ENCODE measurements around the gene EDAR. TPM values are rescaled to one million over a fixed set of nuclear protein-coding genes. Genes with fewer than 3 reads are reported as not detected.

EDAR gene
- polyA plus RNA-seq, 1 of the 3 experiments (the other 2 are of a cell fraction), result not detected

GRCh38 chr2:108916122-108916795 lies 72.8 kb downstream of the EDAR start:
- CTCF ChIA-PET, result interaction anchor here (1.9 kb wide), 1 partner anchor 12 kb away, joined by 14 read pairs; no protein-coding TSS in a partner anchor
- H3K4me1 ChIP-seq (ENCODE audit: control insufficient read depth in 1 of 2, insufficient read depth in 2 of 2, low read depth in 1 of 2, low read length in 1 of 2), result peaks cover 0 to 3% of the 10 kb centered on the region in 2 experiments; a peak in 1 of 4 replicates
- H3F3A ChIP-seq (replicated peaks; ENCODE audit: insufficient read depth), result no peaks in the 10 kb centered on the region
- TF ChIP-seq CTCF (IDR thresholded peaks at IDR 0.05), result no peak
- H3K79me2 ChIP-seq (ENCODE audit: insufficient read depth), result no peaks in the 10 kb centered on the region
- WGBS (ENCODE audit: low lambda C conversion rate), result 61% methylated on average over 15 of the region's 15 CpGs
- no peaks in the 10 kb centered on the region for H3K9me2 ChIP-seq
- peak; percentile 5 for DNase-seq
- no peaks in the 10 kb centered on the region for H3K9me3 ChIP-seq
- no peak overlapping the region for H3K4me3 ChIP-seq (ENCODE audit: low read depth in 2 of 2, low read length in 1 of 2)
- no peak overlapping the region for H3K27ac ChIP-seq (ENCODE audit: low read depth in 2 of 2, low read length in 1 of 2)
- H4K20me1 ChIP-seq (ENCODE audit: insufficient read depth), result no peaks in the 10 kb centered on the region
- H2AFZ ChIP-seq (ENCODE audit: low read depth), result no peak overlapping the region
- no peaks in the 10 kb centered on the region for H3K36me3 ChIP-seq (replicated peaks in 1 of 2; ENCODE audit: control insufficient read depth in 1 of 2, insufficient read depth in 2 of 2, low read length in 1 of 2)
- POLR2A ChIA-PET, result interaction anchor here (0.6 kb wide), 1 partner anchor 63 kb away, joined by 3 read pairs; no protein-coding TSS in a partner anchor
- H3K9ac ChIP-seq, result no peak overlapping the region
- no peak overlapping the region for H3K4me2 ChIP-seq
- peaks cover 4% of the 10 kb centered on the region; the same call in 1 of the 2 replicates for H3K27me3 ChIP-seq (ENCODE audit: insufficient read depth)

DNA sequence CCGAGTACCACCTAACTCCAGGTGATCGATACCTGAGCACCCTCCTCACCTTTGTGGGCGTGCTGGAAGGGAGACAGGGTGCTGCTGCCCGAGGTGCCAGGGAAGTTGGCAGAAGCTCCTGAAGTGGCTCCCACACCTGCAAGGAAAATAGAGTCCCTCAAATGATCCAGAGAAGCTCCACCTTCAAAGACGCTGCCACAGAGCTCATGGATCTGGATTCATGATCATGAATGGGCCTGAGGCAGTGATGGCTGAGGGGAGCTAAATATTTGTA lies 76.5 kb downstream of the EDAR start:
- Histone ChIP-seq H3K9me3 (no peaks in the 10 kb centered on the region), H3K36me3 (replicated peaks in 1 of 2; ENCODE audit: control insufficient read depth in 1 of 2, insufficient read depth in 2 of 2, low read length in 1 of 2) (no peaks in the 10 kb centered on the region), H3K79me2 (ENCODE audit: insufficient read depth) (no peaks in the 10 kb centered on the region), H3K4me1 (ENCODE audit: control insufficient read depth in 1 of 2, insufficient read depth in 2 of 2, low read depth in 1 of 2, low read length in 1 of 2) (peaks cover 0 to 3% of the 10 kb centered on the region in 2 experiments; a peak in 1 of 4 replicates), H3K27ac (ENCODE audit: low read depth in 2 of 2, low read length in 1 of 2) (no peak overlapping the region), H3K9ac (no peak overlapping the region), H3K4me3 (ENCODE audit: low read depth in 2 of 2, low read length in 1 of 2) (no peak overlapping the region), H3K27me3 (ENCODE audit: insufficient read depth) (peaks cover 3% of the 10 kb centered on the region; the same call in 1 of the 2 replicates), H2AFZ (ENCODE audit: low read depth) (no peak overlapping the region), H3K9me2 (no peaks in the 10 kb centered on the region), H4K20me1 (ENCODE audit: insufficient read depth) (no peaks in the 10 kb centered on the region), H3K4me2 (no peak overlapping the region), H3F3A (replicated peaks; ENCODE audit: insufficient read depth) (no peaks in the 10 kb centered on the region)
- ChIA-PET CTCF (interaction anchor here (1.2 kb wide), 1 partner anchor 78 kb away, joined by 5 read pairs; no protein-coding TSS in a partner anchor), POLR2A (interaction anchor here (0.7 kb wide), 1 partner anchor 17 kb away, joined by 3 read pairs; no protein-coding TSS in a partner anchor)
- 68% methylated on average over 5 of the region's 5 CpGs for WGBS (ENCODE audit: low lambda C conversion rate)
- TF ChIP-seq MXI1 (IDR thresholded peaks at IDR 0.05; ENCODE audit: low read depth, low read length), result no peak
- TF ChIP-seq PBX3 (IDR thresholded peaks at IDR 0.05), result no peak
- TF ChIP-seq ELF1 (IDR thresholded peaks at IDR 0.05), result no peak
- no peak for TF ChIP-seq CTCF (IDR thresholded peaks at IDR 0.05)
- no peak for DNase-seq
